Posterior vena cava (tissue), 2 donors: Measurements from ENCODE around the gene TSHZ1. TPM values are rescaled to one million over a fixed set of nuclear protein-coding genes. Genes with fewer than 3 reads are reported as not detected.
A peak's percentile ranks its signal among the peaks of the same experiment; 100 is the strongest.

Experiments used
- DNase-seq: peaks from one replicate; pipeline ENCODE4 v3.0.0-alpha.2; 2020; ENCODE audit warnings: low spot score
- intact Hi-C, 2 donors: fragments of 100-400 bp; cut with DNase I; formaldehyde crosslinking; loops; one replicate each; pipeline versions ENCODE4 v1.14.1 to v1.14.2; 2022 to 2023
- long read RNA-seq, 2 donors: library from polyadenylated mRNA; unstranded; transcript quantifications; one replicate each; pipeline ENCODE4 v2.0.0, GENCODE V29; 2020 to 2021
- total RNA-seq, 2 donors: library from RNA; stranded (reverse); fragmentation: NEBNext Ultra II Directional; extraction: Animal tissue kit (Norgen Biotek cat#: 25700); gene quantifications; one replicate each; pipeline ENCODE4 v1.2.1, GENCODE V29; 2021
- donor health status: DM: yes; HTN: yes; CAD: no.
- donor health status: DM: yes; HTN: yes; CAD: no.

Gene TSHZ1
- total RNA-seq, result 10 to 100 TPM; 18.5 to 19.0 TPM
- long read RNA-seq, donor 1, full-length matches to known transcripts, result 8 of 9 reads
- long read RNA-seq, donor 1, partial matches to known transcripts, result 0 of 9 reads
- long read RNA-seq, donor 1, other reads (novel, unspliced or antisense), result 1 of 9 reads
- long read RNA-seq, donor 2, full-length matches to known transcripts, result 22 of 23 reads
- long read RNA-seq, donor 2, partial matches to known transcripts, result 0 of 23 reads
- long read RNA-seq, donor 2, other reads (novel, unspliced or antisense), result 1 of 23 reads

GRCh38 chr18:75210274-75211001 lies at the start of gene TSHZ1:
Gene TSHZ1, plus strand, starts transcription at chr18:75210797. Its CDS starts 1,080 bp downstream, at chr18:75211877.
- no peak for DNase-seq
- intact Hi-C loops, result loop anchor here in 1 of 2 donors (2.0 kb wide), 1 partner anchor 38 kb away; no protein-coding TSS in a partner anchor

GRCh38 chr18:75161256-75162028 lies 49.2 kb upstream of the TSHZ1 start:
- intact Hi-C loops, result no loop called here
- no peak for DNase-seq

GRCh38 chr18:75162467-75162866 lies 48.1 kb upstream of the TSHZ1 start:
- intact Hi-C loops, result no loop called here

GRCh38 chr18:75162978-75163377 lies 47.6 kb upstream of the TSHZ1 start:
- peak; percentile 78 for DNase-seq
- intact Hi-C loops, result no loop called here

More at GRCh38 chr18:75162467-75162866, 48.1 kb upstream of the TSHZ1 start:
- peak; percentile 43 for DNase-seq

GRCh38 chr18:75163736-75164135 lies 46.9 kb upstream of the TSHZ1 start:
- DNase-seq, result no peak
- intact Hi-C loops, result no loop called here

- no peak for DNase-seq
- intact Hi-C loops, result no loop called here
Observed at GRCh38 chr18:75164479-75164878, 46.1 kb upstream of the TSHZ1 start.

- intact Hi-C loops, result no loop called here
Observed at GRCh38 chr18:75165926-75166325, 44.7 kb upstream of the TSHZ1 start.

GRCh38 chr18:75167137-75167536 lies 43.5 kb upstream of the TSHZ1 start:
- no peak for DNase-seq
- intact Hi-C loops, result no loop called here

More at GRCh38 chr18:75165926-75166325, 44.7 kb upstream of the TSHZ1 start:
- no peak for DNase-seq

GRCh38 chr18:75167759-75168618 lies 42.6 kb upstream of the TSHZ1 start:
- DNase-seq, result no peak

GRCh38 chr18:75168619-75169018 lies 42.0 kb upstream of the TSHZ1 start:
- no peak for DNase-seq
- intact Hi-C loops, result no loop called here

More at GRCh38 chr18:75167759-75168618, 42.6 kb upstream of the TSHZ1 start:
- intact Hi-C loops, result no loop called here

GRCh38 chr18:75169411-75169810 lies 41.2 kb upstream of the TSHZ1 start:
- DNase-seq, result no peak
- intact Hi-C loops, result no loop called here

- DNase-seq, result no peak
Observed at GRCh38 chr18:75170022-75170789, 40.4 kb upstream of the TSHZ1 start.

GRCh38 chr18:75170916-75171315 lies 39.7 kb upstream of the TSHZ1 start:
- DNase-seq, result no peak
- intact Hi-C loops, result no loop called here

More at GRCh38 chr18:75170022-75170789, 40.4 kb upstream of the TSHZ1 start:
- intact Hi-C loops, result no loop called here

- intact Hi-C loops, result no loop called here
- DNase-seq, result no peak
Observed at GRCh38 chr18:75172299-75173124, 38.1 kb upstream of the TSHZ1 start.

GRCh38 chr18:75173125-75173432 lies 37.5 kb upstream of the TSHZ1 start:
- no peak for DNase-seq
- intact Hi-C loops, result no loop called here

- intact Hi-C loops, result no loop called here
Observed at GRCh38 chr18:75173738-75174137, 36.9 kb upstream of the TSHZ1 start.

GRCh38 chr18:75176849-75177248 lies 33.7 kb upstream of the TSHZ1 start:
- no peak for DNase-seq
- intact Hi-C loops, result no loop called here

More at GRCh38 chr18:75173738-75174137, 36.9 kb upstream of the TSHZ1 start:
- DNase-seq, result no peak

- intact Hi-C loops, result no loop called here
- DNase-seq, result no peak
Observed at GRCh38 chr18:75178376-75178775, 32.2 kb upstream of the TSHZ1 start.
